ENCODE measurements around the gene ALK.

ALK gene

GRCh38 chr2:29215073-29215472 lies 706.3 kb downstream of the ALK start:
- peak; percentile 12 for DNase-seq

GRCh38 chr2:29213888-29214291 lies 707.5 kb downstream of the ALK start:
- DNase-seq: peak; percentile 26

- DNase-seq: no peak
Measured at GRCh38 chr2:29212009-29212408, 709.4 kb downstream of the ALK start.

GRCh38 chr2:29209551-29209950 lies 711.8 kb downstream of the ALK start:
- no peak for DNase-seq

- DNase-seq: no peak
Measured at GRCh38 chr2:29207352-29208148, 713.8 kb downstream of the ALK start.

- peak; percentile 5 for DNase-seq
Measured at GRCh38 chr2:29206941-29207340, 714.4 kb downstream of the ALK start.

GRCh38 chr2:29202819-29203495 lies 718.4 kb downstream of the ALK start:
- peak; percentile 47 for DNase-seq

GRCh38 chr2:29201979-29202378 lies 719.4 kb downstream of the ALK start:
- peak; percentile 7 for DNase-seq

GRCh38 chr2:29196792-29197788 lies 724.3 kb downstream of the ALK start:
- DNase-seq: peak; percentile 61

GRCh38 chr2:29195796-29196195 lies 725.6 kb downstream of the ALK start:
- DNase-seq: no peak

- DNase-seq: no peak
Measured at GRCh38 chr2:29193681-29194080, 727.7 kb downstream of the ALK start.

- no peak for DNase-seq
Measured at GRCh38 chr2:29193111-29193510, 728.3 kb downstream of the ALK start.

- no peak for DNase-seq
Measured at GRCh38 chr2:29192526-29192925, 728.9 kb downstream of the ALK start.

- no peak for DNase-seq
Measured at GRCh38 chr2:29191817-29192216, 729.6 kb downstream of the ALK start.

- DNase-seq: no peak
Measured at GRCh38 chr2:29189052-29189451, 732.3 kb downstream of the ALK start.

- no peak for DNase-seq
Measured at GRCh38 chr2:29187926-29188325, 733.5 kb downstream of the ALK start.

- DNase-seq: no peak
Measured at GRCh38 chr2:29186817-29187216, 734.6 kb downstream of the ALK start.

- DNase-seq: no peak
Measured at GRCh38 chr2:29184531-29184930, 736.9 kb downstream of the ALK start.

GRCh38 chr2:29182920-29183319 lies 738.5 kb downstream of the ALK start:
- DNase-seq: no peak

GRCh38 chr2:29182334-29182733 lies 739.1 kb downstream of the ALK start:
- no peak for DNase-seq

- no peak for DNase-seq
Measured at GRCh38 chr2:29175338-29175737, 746.0 kb downstream of the ALK start.

GRCh38 chr2:29174937-29175336 lies 746.4 kb downstream of the ALK start:
- DNase-seq: peak; percentile 85

All from NCI-H69 (cell line).